ENCODE data around the gene AP1M1.

DNA sequence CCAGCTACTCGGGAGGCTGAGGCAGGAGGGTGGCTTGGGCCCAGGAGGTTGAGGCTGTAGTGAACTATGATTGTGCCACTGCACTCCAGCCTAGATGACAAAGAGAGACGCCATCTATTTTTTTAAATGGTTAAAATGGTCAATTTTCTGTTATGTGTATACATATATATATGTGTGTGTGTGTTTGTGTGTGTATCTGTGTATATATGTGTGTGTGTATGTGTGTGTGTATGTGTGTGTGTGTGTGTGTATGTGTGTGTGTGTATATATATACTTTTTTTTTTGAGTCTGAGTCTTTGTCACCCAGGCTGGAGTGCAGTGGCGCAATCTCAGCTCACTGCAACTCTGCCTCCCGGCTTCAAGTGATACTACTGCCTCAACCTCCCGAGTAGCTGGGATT lies 84.0 kb downstream of the AP1M1 start:
- TF ChIP-seq GATA2 (IDR thresholded peaks at IDR 0.05; ENCODE audit: low read depth, low read length) (no peak), GATA3 (IDR thresholded peaks at IDR 0.05; ENCODE audit: low read depth, low read length) (no peak)
